Measurements from ENCODE around the gene PRKCQ.

GRCh38 chr10:6603142-6604125, 23.4 kb upstream of the PRKCQ start:
- TF ChIP-seq CTCF (IDR thresholded peaks at IDR 0.05), result no peak
- no peak for TF ChIP-seq POLR2A (IDR thresholded peaks at IDR 0.05)

All from tibial nerve (tissue), 3 donors.